Cardiac fibroblast (primary cell): ENCODE measurements around the gene PNMA8A.
"Not testable (repeated sequence)": the region's sequence is repeated elsewhere in the genome, so short reads cannot be mapped to it uniquely, and the experiment has no call there.

Source experiments
- DNase-seq, 2 donors: peaks; one replicate each; pipeline versions ENCODE4 v3.0.0 to v3.0.0-alpha.2; 2010; ENCODE audit warnings: low read depth in 2 of 2
- H3K4me3 ChIP-seq, 2 donors: replicated peaks in 1 of 2; 1 replicate in 1 of 2; 2 replicates in 1 of 2; pipeline ENCODE4 v1.5.1; 2011; ENCODE audit warnings: low read depth in 2 of 2, low read length in 2 of 2, mild to moderate bottlenecking in 2 of 2, moderate library complexity in 1 of 2
- TF ChIP-seq, protein P1 (sequence below): IDR thresholded peaks from one replicate; pipeline ENCODE4 v1.5.1; 2011; ENCODE audit warnings: low read depth, mild to moderate bottlenecking, low read length, inconsistent platforms

The PNMA8A gene

DNA sequence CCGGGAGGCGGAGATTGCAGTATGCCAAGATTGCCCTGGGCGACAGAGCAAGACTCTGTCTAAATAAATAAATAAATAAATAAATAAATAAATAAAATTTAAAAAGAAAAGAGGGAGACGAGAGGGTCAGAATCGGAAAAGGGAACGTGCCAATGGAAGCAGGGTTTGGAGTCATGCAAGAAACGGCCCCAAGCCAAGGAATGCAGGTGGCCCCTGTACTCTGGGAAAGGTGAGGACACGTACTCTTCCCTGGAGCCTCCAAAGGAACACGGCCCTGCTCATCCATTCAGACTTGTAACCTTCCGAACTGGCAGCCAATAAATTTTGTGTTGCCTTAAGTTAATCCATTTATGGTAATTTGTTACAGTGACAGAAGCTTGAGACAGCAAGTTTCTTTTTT, 22.8 kb downstream of the PNMA8A start:
- no peak for DNase-seq
- TF ChIP-seq, protein P1, sequence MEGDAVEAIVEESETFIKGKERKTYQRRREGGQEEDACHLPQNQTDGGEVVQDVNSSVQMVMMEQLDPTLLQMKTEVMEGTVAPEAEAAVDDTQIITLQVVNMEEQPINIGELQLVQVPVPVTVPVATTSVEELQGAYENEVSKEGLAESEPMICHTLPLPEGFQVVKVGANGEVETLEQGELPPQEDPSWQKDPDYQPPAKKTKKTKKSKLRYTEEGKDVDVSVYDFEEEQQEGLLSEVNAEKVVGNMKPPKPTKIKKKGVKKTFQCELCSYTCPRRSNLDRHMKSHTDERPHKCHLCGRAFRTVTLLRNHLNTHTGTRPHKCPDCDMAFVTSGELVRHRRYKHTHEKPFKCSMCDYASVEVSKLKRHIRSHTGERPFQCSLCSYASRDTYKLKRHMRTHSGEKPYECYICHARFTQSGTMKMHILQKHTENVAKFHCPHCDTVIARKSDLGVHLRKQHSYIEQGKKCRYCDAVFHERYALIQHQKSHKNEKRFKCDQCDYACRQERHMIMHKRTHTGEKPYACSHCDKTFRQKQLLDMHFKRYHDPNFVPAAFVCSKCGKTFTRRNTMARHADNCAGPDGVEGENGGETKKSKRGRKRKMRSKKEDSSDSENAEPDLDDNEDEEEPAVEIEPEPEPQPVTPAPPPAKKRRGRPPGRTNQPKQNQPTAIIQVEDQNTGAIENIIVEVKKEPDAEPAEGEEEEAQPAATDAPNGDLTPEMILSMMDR, result no peak
- H3K4me3 ChIP-seq, result no peak overlapping the region

DNA sequence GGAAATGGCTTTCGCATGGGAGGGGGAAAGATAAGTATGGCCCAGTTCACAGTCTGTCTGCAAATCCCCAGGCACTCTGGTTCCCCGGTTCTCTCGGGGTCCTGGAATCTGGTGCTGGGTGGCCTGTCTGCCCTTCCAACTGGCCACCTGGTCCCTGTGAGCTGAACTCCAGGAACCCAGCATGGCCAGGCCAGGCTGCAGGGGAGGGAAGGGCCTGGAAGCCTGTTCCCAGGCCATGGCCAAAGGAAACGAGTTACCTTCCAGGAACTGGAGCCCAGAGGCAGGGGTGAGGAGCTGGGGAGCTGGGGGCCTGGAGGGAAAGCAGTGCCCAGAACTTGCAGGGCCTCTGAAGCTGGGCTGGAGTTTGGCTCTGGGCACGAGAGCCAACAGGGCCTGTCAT, 23.5 kb downstream of the PNMA8A start:
- TF ChIP-seq, protein P1, result no peak
- no peak overlapping the region for H3K4me3 ChIP-seq
- DNase-seq, result no peak

- DNase-seq, result no peak
- no peak overlapping the region for H3K4me3 ChIP-seq
- TF ChIP-seq, protein P1, result no peak
Observed at GRCh38 chr19:46447006-46447405, 24.4 kb downstream of the PNMA8A start.

GRCh38 chr19:46446021-46446420, 25.3 kb downstream of the PNMA8A start:
- no peak overlapping the region for H3K4me3 ChIP-seq
- TF ChIP-seq, protein P1, result no peak
- no peak for DNase-seq

DNA sequence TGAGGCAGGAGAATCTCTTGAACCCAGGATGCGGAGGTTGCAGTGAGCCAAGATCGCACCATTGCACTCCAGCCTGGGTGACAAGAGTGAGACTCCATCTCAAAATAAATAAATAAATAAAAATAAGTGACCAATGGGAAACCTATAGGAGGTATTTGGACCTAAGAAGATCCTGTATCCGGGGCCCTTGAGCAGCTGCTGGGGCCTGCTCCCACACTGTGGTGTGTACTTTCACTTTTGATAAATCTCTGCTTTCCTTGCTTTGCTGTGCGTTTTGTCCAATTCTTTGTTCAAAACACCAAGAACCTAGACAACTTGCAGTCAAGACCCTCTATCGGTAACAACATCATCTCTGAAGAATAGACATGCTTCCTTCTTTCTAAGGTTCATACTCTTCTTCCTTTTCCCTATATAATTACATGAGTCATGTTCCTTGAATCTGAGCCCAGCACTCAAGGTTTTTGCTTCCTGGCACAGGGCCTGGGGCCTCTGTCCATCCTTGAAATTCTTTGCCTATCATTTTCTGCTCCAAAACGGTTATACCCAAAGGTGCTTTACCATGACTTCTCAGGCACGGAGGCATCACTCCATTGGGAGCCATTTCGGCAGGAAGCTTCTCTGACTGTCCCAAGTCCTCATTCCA, 28.4 kb downstream of the PNMA8A start:
- TF ChIP-seq, protein P1, result no peak
- no peak overlapping the region for H3K4me3 ChIP-seq
- DNase-seq, result peak; percentile 75 to 81

DNA sequence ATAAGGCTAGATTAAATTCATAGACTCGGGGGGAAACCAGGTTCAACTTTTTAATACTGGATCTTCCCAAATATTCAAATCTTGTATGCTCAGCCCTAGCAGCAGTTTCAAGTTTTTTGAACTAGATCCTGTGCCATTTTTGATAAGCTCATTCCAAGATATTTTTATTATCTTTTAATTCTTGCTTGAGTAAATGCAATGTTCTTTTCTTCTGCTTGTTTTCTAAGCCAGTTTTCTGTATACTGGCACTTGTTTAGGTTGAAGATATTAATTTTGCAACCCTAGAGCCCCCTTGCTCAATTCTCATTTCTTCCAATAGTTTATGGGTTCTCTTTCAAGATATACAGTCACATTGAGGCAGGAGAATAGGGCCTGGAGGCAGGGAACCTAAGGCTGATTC, 29.5 kb downstream of the PNMA8A start:
- peak in 1 of 2 donors; percentile 61 for DNase-seq
- TF ChIP-seq, protein P1, result no peak
- no peak overlapping the region for H3K4me3 ChIP-seq

DNA sequence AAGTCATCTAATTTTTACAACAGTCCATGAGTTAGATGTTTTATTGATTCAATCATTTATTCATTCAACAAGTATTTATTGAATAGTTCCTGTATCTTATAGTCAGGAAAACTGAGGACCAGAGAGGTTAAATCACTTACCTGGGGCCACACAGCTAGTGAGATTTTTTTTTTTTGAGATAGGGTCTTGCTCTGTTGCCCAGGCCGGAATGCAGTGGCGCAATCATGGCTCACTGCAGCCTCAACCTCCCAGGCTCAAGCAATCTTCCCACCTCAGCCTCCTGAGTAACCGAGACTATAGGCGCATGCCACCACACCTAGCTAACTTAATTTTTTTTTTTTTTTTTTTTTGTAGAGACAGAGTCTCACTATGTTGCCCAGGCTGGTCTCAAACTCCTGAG, 35.7 kb downstream of the PNMA8A start:
- not testable (repeated sequence) for DNase-seq, H3K4me3 ChIP-seq
